Astrocyte (in vitro differentiated cells and primary cell): ENCODE measurements around the gene SCNN1A. TPM values are rescaled to one million over a fixed set of nuclear protein-coding genes. Genes with fewer than 3 reads are reported as not detected.
A peak's percentile ranks its signal among the peaks of the same experiment; 100 is the strongest.

Source experiments
- DNase-seq: peaks from one replicate; pipeline ENCODE4 v3.0.0-alpha.2; 2010; ENCODE audit warnings: low read depth
- FAIRE-seq: peaks from 2 replicates; lab custom pipeline; 2011; peaks lifted over from hg19 to GRCh38; lab: Jason Lieb, UNC
- H2AFZ ChIP-seq: 2 replicates; pipeline ENCODE4 v1.6.0; 2012; ENCODE audit warnings: low read depth, low read length, inconsistent platforms
- H3K27ac ChIP-seq: 2 replicates; pipeline ENCODE4 v1.5.1; 2011; ENCODE audit warnings: low read depth, low read length, inconsistent platforms
- H3K27me3 ChIP-seq: 2 replicates; pipeline ENCODE4 v1.6.0; 2011; ENCODE audit warnings: low read length, inconsistent platforms; ENCODE audit not compliant: insufficient read depth
- H3K36me3 ChIP-seq: 2 replicates; pipeline ENCODE4 v1.5.1; 2011; ENCODE audit warnings: low read length, inconsistent platforms; ENCODE audit not compliant: insufficient read depth
- H3K4me1 ChIP-seq: 2 replicates; pipeline ENCODE4 v1.5.1; 2011; ENCODE audit warnings: low read length, inconsistent platforms; ENCODE audit not compliant: insufficient read depth
- H3K4me2 ChIP-seq: 2 replicates; pipeline ENCODE4 v1.6.0; 2012; ENCODE audit warnings: low read length, inconsistent platforms
- H3K4me3 ChIP-seq: 2 replicates; pipeline ENCODE4 v1.5.1; 2011; ENCODE audit warnings: low read depth, mild to moderate bottlenecking, low read length, inconsistent platforms; ENCODE audit not compliant: insufficient read depth
- H3K79me2 ChIP-seq: 2 replicates; pipeline ENCODE4 v1.6.0; 2012; ENCODE audit warnings: mild to moderate bottlenecking, low read length, inconsistent platforms; ENCODE audit not compliant: insufficient read depth
- H3K9ac ChIP-seq: 2 replicates; pipeline ENCODE4 v1.6.0; 2012; ENCODE audit warnings: mild to moderate bottlenecking, low read length, inconsistent platforms
- H3K9me3 ChIP-seq: 2 replicates; pipeline ENCODE4 v1.5.1; 2012; ENCODE audit warnings: low read depth, mild to moderate bottlenecking, low read length, inconsistent platforms; ENCODE audit not compliant: insufficient read depth
- H4K20me1 ChIP-seq: 2 replicates; pipeline ENCODE4 v1.6.0; 2012; ENCODE audit warnings: low read length, inconsistent platforms; ENCODE audit not compliant: insufficient read depth
- H3K27ac Mint-ChIP-seq: one replicate; pipeline ENCODE4 v1.8.0; 2021; ENCODE audit warnings: mild to moderate bottlenecking, mixed read lengths; ENCODE audit not compliant: unreplicated experiment
- H3K27me3 Mint-ChIP-seq: one replicate; pipeline ENCODE4 v1.8.0; 2021; ENCODE audit warnings: low read depth, mixed read lengths; ENCODE audit not compliant: unreplicated experiment
- H3K36me3 Mint-ChIP-seq: one replicate; pipeline ENCODE4 v1.8.0; 2021; ENCODE audit warnings: low read depth, mixed read lengths; ENCODE audit not compliant: unreplicated experiment
- H3K4me1 Mint-ChIP-seq: one replicate; pipeline ENCODE4 v1.8.0; 2021; ENCODE audit warnings: low read depth, mixed read lengths; ENCODE audit not compliant: unreplicated experiment
- H3K4me3 Mint-ChIP-seq: one replicate; pipeline ENCODE4 v1.8.0; 2021; ENCODE audit warnings: mild to moderate bottlenecking, moderate library complexity, mixed read lengths; ENCODE audit not compliant: unreplicated experiment
- H3K9me3 Mint-ChIP-seq: one replicate; pipeline ENCODE4 v1.8.0; 2021; ENCODE audit warnings: mild to moderate bottlenecking, mixed read lengths; ENCODE audit not compliant: unreplicated experiment
- EZH2 ChIP-seq: IDR thresholded peaks from 2 replicates; pipeline ENCODE4 v1.6.1; 2012; ENCODE audit warnings: mild to moderate bottlenecking, low read length, inconsistent platforms; ENCODE audit not compliant: insufficient read depth
- total RNA-seq: library from RNA; stranded (reverse); gene quantifications from 2 replicates; pipeline ENCODE4 v1.2.1, GENCODE V29; 2021
- TF ChIP-seq, protein P1 (sequence below): IDR thresholded peaks from 2 replicates; pipeline ENCODE4 v1.5.1; 2011; ENCODE audit warnings: low read depth, mild to moderate bottlenecking, inconsistent platforms, low read length, moderate library complexity; ENCODE audit not compliant: insufficient read depth

The SCNN1A gene
- total RNA-seq, 1 donor from 2014 or later: 1.3 TPM

DNA sequence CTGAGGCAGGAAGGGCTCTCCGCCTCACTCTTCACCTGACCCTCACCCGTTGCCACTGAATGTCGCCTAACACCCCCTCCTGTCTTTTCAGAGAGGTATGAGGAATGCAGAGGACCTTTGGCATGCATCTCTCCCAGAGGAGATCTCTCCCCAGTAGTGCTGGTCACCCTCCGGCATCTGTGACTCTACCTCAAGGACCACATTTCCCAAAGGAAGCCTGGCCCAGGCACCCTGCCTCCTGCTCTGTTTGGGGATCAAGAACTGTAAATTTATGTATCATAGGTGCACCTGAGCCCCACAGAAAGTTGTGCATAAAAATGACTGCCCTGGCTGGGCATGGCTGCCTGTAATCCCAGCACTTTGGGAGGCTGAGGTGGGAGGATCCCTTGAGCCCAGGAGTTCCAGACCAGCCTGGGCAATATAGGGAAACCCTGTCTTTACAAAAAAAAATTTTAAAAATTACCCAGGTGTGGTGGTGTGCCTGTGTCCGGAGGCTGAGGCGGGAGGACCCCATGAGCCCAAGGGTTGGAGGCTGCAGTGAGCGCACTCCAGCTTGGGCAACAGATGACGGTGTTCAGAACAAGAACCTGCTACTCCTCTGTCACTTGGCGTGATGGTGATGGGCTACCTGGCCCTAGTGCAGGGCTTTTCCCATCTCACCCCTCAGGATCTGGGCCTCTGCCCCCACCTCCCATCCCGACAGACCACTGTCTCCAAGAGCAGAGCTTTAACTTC, 47.2 kb downstream of the SCNN1A start:
- Histone ChIP-seq H2AFZ (no peak overlapping the region), H3K9me3 (no peaks in the 10 kb centered on the region), H3K4me3 (no peak overlapping the region), H3K27me3 (no peaks in the 10 kb centered on the region), H3K9ac (no peak overlapping the region), H3K4me1 (peaks cover 27% of the 10 kb centered on the region), H4K20me1 (peaks cover 48% of the 10 kb centered on the region), H3K27ac (no peak overlapping the region), H3K4me2 (no peak overlapping the region), H3K36me3 (peaks cover 37% of the 10 kb centered on the region), H3K79me2 (peaks cover 19% of the 10 kb centered on the region)
- no peaks in the 10 kb centered on the region for H3K9me3 Mint-ChIP-seq
- peaks cover 24% of the 10 kb centered on the region for H3K36me3 Mint-ChIP-seq
- no peak for FAIRE-seq
- H3K4me3 Mint-ChIP-seq: no peak overlapping the region
- H3K4me1 Mint-ChIP-seq: peaks cover 32% of the 10 kb centered on the region
- H3K27me3 Mint-ChIP-seq: no peaks in the 10 kb centered on the region
- H3K27ac Mint-ChIP-seq: no peak overlapping the region
- TF ChIP-seq, protein P1, sequence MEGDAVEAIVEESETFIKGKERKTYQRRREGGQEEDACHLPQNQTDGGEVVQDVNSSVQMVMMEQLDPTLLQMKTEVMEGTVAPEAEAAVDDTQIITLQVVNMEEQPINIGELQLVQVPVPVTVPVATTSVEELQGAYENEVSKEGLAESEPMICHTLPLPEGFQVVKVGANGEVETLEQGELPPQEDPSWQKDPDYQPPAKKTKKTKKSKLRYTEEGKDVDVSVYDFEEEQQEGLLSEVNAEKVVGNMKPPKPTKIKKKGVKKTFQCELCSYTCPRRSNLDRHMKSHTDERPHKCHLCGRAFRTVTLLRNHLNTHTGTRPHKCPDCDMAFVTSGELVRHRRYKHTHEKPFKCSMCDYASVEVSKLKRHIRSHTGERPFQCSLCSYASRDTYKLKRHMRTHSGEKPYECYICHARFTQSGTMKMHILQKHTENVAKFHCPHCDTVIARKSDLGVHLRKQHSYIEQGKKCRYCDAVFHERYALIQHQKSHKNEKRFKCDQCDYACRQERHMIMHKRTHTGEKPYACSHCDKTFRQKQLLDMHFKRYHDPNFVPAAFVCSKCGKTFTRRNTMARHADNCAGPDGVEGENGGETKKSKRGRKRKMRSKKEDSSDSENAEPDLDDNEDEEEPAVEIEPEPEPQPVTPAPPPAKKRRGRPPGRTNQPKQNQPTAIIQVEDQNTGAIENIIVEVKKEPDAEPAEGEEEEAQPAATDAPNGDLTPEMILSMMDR: no peak
- no peak for TF ChIP-seq EZH2
- DNase-seq: no peak

DNA sequence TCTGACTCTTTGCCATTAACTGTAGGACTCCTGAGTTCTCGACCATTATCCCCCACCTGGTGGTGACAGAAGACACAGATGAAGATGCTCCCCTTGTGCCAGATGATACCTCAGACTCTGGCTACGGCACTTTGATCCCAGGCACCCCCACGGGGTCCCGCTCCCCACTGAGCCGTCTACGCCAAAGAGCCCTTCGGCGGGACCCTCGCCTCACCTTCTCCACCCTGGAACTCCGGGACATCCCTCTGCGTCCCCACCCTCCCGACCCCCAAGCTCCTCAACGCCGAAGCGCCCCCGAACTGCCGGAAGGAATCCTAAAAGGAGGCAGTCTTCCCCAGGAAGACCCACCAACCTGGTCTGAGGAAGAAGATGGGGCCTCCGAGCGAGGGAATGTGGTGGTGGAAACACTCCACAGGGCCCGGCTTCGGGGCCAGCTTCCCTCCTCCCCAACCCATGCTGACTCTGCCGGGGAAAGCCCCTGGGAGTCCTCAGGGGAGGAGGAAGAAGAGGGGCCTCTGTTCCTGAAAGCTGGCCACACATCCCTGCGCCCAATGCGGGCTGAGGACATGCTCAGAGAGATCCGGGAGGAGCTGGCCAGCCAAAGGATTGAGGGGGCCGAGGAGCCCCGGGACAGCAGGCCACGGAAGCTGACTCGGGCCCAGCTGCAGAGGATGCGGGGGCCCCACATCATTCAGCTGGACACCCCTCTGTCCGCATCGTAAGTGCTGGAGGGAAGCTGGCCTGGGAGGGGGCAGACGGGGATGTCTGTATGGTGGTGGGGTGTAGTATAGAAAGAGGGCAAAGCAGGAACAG, 47.9 kb downstream of the SCNN1A start:
- Histone ChIP-seq H3K36me3 (peaks cover 31% of the 10 kb centered on the region), H3K4me2 (no peak overlapping the region)
- peaks cover 30% of the 10 kb centered on the region for H3K4me1 Mint-ChIP-seq

More for the DNA sequence above, 47.9 kb downstream of the SCNN1A start:
- Mint-ChIP-seq H3K36me3 (peaks cover 21% of the 10 kb centered on the region), H3K27me3 (no peaks in the 10 kb centered on the region), H3K4me3 (no peak overlapping the region), H3K27ac (peak overlapping the region; percentile 77), H3K9me3 (no peaks in the 10 kb centered on the region)
- Histone ChIP-seq H3K4me3 (no peak overlapping the region), H2AFZ (no peak overlapping the region), H3K27me3 (no peaks in the 10 kb centered on the region), H4K20me1 (peaks cover 40% of the 10 kb centered on the region), H3K4me1 (peaks cover 25% of the 10 kb centered on the region), H3K9ac (no peak overlapping the region), H3K9me3 (no peaks in the 10 kb centered on the region), H3K27ac (no peak overlapping the region), H3K79me2 (peaks cover 19% of the 10 kb centered on the region)
- TF ChIP-seq, protein P1: no peak
- TF ChIP-seq EZH2: no peak
- FAIRE-seq (no peak), DNase-seq (no peak)
